CD4-positive, alpha-beta T cell treated with Interleukin-1 beta for 1 hour (primary cell): ENCODE measurements around the gene RELB.
"Not testable (repeated sequence)": the region's sequence is repeated elsewhere in the genome, so short reads cannot be mapped to it uniquely, and the experiment has no call there.

Experiments
- DNase-seq, 2 donors: peaks; one replicate each; pipeline ENCODE4 v3.0.0-alpha.2; 2020 to 2022

The RELB gene, protein sequence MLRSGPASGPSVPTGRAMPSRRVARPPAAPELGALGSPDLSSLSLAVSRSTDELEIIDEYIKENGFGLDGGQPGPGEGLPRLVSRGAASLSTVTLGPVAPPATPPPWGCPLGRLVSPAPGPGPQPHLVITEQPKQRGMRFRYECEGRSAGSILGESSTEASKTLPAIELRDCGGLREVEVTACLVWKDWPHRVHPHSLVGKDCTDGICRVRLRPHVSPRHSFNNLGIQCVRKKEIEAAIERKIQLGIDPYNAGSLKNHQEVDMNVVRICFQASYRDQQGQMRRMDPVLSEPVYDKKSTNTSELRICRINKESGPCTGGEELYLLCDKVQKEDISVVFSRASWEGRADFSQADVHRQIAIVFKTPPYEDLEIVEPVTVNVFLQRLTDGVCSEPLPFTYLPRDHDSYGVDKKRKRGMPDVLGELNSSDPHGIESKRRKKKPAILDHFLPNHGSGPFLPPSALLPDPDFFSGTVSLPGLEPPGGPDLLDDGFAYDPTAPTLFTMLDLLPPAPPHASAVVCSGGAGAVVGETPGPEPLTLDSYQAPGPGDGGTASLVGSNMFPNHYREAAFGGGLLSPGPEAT

GRCh38 chr19:45001087-45001739 is at the start of gene RELB:
Gene RELB, plus strand, starts transcription at chr19:45001464. Its CDS starts 116 bp downstream, at chr19:45001580.
- peak; percentile 95 to 97 for DNase-seq

GRCh38 chr19:44954278-44954648 is 47.0 kb upstream of the RELB start:
- no peak for DNase-seq

DNA sequence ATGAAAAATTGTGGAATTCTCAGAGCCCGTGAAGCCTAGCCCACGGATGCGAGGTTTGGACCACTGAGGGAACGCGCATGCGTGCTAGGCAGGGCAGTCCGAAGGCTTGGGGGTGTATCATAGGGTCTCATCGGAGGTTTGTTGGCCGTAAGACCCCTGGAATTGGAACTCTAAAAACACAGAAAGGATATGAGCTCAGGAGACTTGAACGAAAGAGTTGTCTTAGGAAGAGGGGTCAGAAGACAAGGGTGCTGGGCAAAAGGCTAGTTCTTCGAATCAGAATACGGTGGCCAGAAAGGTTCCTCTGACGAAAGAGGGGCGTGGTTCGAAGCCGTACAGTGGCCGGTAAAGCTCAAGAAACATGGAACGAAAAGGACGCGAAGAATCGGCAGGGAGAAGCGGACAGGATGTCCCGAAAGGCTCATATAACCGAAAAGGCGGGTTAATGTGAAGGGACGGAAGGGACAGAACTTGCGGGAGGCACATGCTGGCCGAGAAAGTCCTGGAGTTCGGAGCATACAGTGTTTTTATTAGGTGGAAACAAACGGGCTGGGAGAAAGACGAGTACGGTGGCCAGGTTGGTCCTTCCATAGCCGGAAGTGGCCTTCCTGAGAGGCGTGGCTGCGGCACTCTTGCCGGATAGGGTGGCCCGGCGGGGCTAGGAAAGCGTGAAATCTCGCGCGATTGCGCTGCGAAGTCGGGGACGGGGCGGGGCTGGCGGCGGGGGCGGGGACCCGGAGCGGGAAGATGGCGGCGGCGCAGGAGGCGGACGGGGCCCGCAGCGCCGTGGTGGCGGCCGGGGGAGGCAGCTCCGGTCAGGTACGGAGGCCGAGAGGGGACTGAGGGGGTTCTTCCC is 46.4 kb upstream of the RELB start, which contains the start of gene CLPTM1:
TSS of gene CLPTM1 (plus strand) at position 732 of the 856 bp plus-strand sequence. CDS start at position 748, 16 bp downstream.
- peak; percentile 96 for DNase-seq

- no peak for DNase-seq
Observed at GRCh38 chr19:44955505-44956439, 45.5 kb upstream of the RELB start.

GRCh38 chr19:44957526-44957925 is 43.7 kb upstream of the RELB start:
- DNase-seq, result no peak

DNA sequence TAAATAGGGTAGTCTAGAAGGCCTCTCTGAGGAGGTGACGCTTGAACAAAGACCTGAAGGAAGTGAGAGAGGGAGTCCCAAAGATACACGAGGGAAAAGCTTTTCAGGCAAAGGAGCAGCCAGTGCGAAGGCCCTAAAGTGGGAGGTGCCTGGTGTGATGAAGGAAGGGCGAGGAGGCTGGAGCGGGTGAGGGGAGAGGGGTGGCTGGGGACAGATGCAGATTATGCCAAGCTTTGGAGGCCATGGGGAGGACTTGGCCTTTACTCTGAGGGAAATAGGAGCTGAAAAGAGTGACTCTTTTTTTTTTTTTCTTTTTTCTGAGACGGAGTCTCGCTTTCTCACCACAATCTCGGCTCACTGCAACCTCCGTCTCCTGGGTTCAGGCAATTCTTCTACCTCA is 43.2 kb upstream of the RELB start:
- no peak for DNase-seq

- no peak for DNase-seq
Observed at GRCh38 chr19:44959691-44960090, 41.6 kb upstream of the RELB start.

DNA sequence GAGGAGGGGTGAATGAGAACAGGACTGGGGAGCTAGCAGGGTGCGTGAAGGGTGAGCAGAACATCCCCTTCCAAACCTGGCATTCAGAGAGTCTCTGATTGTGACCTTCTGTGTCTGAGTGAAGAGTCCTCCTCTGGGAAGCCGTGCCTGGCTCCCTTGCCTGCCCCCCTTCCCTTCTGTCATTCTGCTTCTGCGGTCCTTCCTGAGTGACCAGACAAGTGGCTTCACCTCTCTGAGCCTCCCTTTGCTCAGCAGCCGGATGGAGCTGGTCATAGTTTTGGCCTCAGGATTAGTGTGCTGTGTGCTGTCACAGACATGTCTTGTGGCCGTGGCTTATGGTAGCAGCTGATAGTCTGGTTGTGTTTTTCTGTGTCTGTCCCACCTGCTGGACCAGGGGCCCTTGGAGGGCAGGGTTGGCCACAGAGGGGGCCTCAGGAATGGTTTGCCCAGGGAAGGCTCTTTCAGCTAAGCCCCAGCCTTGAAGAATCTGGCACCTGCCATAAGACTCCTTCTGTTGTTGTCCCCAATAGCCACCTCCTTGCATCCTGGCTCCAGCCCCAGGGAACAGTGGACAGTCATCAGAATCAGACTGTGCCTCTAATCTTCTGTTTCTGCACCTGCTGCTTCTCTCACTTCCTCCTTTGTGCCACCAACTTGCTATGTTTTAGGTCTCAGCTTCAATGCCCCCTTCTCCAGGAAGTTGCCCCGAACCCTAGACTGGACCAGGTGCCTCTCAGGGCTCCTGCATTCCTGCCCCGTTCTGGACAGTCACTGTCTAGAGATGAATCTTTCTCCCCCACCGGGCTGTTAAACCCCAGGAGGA is 40.1 kb upstream of the RELB start:
- peak in 1 of 2 donors; percentile 22 for DNase-seq

GRCh38 chr19:44961821-44962220 is 39.4 kb upstream of the RELB start:
- no peak for DNase-seq

DNA sequence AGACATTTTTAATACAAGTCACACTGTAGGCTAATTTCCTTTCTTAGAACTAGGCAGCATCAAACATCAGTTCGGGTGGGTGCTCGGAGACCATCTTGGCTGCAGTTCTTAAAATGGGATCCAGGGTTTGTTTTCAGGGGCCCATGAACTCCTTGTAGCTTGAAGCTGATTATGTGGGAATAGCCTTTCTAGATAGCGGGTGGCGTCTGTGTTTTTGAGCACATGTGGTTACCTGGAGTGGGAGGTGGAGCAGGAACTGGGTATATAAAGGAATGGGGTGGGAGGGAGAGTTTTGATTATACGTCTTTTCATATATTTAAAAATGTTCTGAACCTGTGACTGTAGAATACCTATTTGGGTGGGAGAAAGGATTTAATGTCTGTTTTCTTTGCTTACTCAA is 33.1 kb upstream of the RELB start:
- DNase-seq, result no peak

DNA sequence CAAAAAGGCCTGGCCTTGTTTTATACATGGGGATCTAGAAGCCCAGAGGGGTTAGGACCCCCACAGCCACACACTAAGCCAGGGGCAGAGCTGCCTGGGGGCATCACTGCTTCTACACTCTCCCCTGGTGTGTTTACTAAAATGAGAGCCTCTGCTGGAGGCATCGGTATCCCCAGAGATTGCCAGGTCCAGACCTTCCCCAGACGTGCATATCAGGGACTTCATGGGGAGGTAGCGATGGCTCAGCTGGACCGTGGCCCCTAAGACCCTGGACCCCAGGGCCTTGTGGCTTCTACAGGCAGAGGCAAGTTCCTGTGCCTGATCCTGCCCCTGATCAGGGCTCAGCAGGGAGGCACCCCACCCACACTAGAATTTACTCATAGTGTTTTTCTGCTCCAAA is 32.6 kb upstream of the RELB start:
- no peak for DNase-seq

DNA sequence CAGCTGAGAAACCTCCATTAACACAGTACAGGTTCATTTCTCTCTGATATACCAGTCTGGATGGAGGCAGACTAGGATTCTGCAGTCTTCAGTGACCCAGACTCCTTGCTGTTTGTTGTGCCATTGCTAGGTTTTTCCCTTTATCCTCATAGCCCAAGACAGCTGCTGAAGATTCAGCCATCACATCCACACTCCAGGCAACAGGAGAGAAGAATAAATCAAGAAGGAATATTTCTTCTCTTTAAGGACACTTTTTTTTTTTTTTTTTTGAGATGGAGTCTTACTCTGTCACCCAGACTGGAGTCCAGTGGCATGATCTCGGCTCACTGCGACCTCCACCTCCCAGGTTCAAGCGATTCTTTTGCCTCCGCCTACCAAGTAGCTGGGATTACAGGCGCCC is 31.8 kb upstream of the RELB start:
- no peak for DNase-seq

- not testable (repeated sequence) for DNase-seq
Observed at GRCh38 chr19:44971451-44971850, 29.8 kb upstream of the RELB start.

DNA sequence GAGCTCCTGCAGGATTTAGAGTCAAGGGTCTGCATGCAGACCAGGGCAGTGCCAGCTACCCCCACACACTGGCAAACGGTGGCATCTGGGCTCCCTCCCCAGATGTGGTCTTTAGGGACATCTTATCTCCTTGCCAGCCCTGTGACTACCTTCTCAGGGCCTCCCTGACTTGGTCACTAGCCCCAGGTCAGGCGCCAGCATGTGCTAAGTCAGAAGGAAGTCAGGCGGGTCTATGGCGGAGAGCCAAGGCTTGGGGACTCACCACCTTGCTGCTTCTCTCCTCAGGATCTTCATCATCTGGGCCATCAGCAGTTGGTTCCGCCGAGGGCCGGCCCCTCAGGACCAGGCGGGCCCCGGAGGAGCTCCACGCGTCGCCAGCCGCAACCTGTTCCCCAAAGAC is 28.5 kb upstream of the RELB start:
- DNase-seq, result no peak

GRCh38 chr19:44973982-44974735 is 27.1 kb upstream of the RELB start:
- no peak for DNase-seq

DNA sequence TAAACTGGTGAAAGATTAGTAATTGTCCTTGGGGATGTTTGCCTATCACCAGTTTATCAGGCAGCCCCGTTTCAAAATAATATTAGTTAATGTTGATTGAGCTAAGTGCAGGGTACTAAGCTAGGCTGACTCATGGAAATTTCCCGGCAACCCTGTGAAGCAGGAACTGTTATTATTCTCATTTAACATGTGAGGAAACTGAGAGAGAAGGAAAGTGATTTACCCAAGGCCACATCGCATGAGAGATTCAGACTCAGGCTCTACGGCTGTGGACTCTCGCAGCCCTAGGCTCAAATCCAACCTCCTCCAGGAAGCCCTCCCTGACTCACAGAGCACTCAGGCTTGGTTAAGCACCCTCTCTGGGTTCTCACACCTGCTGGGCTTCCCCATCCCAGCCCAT is 26.4 kb upstream of the RELB start:
- no peak for DNase-seq

- DNase-seq, result no peak
Observed at GRCh38 chr19:44975444-44975843, 25.8 kb upstream of the RELB start.

DNA sequence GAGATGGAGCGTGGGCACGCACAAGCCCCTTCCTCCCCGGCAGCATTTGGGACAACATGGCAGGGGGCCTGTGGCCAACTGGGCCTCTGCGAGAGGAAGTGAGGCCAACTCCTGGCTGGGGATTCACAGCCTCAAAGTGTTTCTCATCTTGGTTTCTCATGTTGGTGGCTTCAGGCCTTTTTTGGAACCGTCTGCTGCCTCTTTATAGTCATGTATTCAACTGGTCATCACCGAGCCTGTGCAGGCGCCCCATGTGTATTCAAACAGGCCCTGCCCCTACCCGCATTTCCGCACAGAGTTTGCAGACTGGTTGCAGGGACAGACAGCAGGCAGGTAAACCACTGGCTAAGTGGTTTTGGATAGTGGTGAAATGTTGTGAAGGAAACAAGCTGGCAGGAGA is 17.3 kb upstream of the RELB start:
- DNase-seq, result no peak

- DNase-seq, result no peak
Observed at GRCh38 chr19:44985445-44985844, 15.8 kb upstream of the RELB start.

DNA sequence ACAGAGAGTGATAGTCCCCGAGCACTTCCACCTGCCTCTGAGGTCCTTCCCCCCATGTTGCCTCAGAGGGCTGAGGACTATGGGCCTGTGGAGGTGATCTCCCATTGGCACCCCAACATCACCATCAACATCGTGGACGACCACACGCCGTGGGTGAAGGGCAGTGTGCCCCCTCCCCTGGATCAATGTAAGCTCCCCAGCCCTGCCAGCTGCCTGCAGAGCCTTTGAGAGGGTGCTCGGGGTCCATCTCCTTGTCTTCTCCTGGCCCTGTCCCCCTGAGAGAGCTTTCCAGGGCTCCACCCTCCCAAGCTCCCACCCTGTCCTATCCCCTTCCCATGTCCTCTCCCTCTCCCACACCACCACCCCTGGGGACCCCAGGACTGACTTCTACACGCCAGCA is 14.9 kb upstream of the RELB start:
- DNase-seq, result no peak
